ENCODE results near the gene ANKRD34B. TPM values are rescaled to one million over a fixed set of nuclear protein-coding genes. Genes with fewer than 3 reads are reported as not detected.

Gene ANKRD34B
- total RNA-seq, 2 donors from 2014 or later, result 0.25 TPM; not detected in 1

GRCh38 chr5:80507663-80508062, 62.4 kb downstream of the ANKRD34B start:
- H3K27ac Mint-ChIP-seq, result no peak overlapping the region
- no peak for ATAC-seq
- DNase-seq (ENCODE audit: low spot score in 2 of 2), result no peak
- H3K9me3 Mint-ChIP-seq, result no peaks in the 10 kb centered on the region
- H3K36me3 Mint-ChIP-seq, result no peaks in the 10 kb centered on the region

Other genes with a start within 250 kb of the ANKRD34B start
- gene ZFYVE16, start 162.2 kb downstream of the ANKRD34B start, total RNA-seq, result 10 to 100 TPM; 11.2 to 29.9 TPM
- gene FAM151B, start 82.2 kb downstream of the ANKRD34B start, total RNA-seq, result under 1 TPM; 0.14 to 0.52 TPM
- 10 to 100 TPM; 22.5 to 23.2 TPM for gene MSH3, start 84.4 kb upstream of the ANKRD34B start, total RNA-seq
- 10 to 100 TPM; 81.0 to 89.6 TPM for gene DHFR, start 84.7 kb upstream of the ANKRD34B start, total RNA-seq